NCI-H2107 treated with DMSO at 0.1 percent for 48 hours (cell line): Measurements from ENCODE around the gene CDH2.

Experiments used
- DNase-seq: peaks from one replicate; lab custom pipeline; 2025; ENCODE audit not compliant: unreplicated experiment; lab: John Stamatoyannopoulos, UW

Gene CDH2

GRCh38 chr18:28045176-28045810 lies 131.6 kb downstream of the CDH2 start:
- DNase-seq = peak; percentile 42

GRCh38 chr18:28044036-28044435 lies 132.9 kb downstream of the CDH2 start:
- no peak for DNase-seq

- DNase-seq = no peak
Observed at GRCh38 chr18:28043631-28044030, 133.3 kb downstream of the CDH2 start.

GRCh38 chr18:28041366-28041765 lies 135.6 kb downstream of the CDH2 start:
- no peak for DNase-seq

GRCh38 chr18:28040716-28041115 lies 136.2 kb downstream of the CDH2 start:
- no peak for DNase-seq

- no peak for DNase-seq
Observed at GRCh38 chr18:28040211-28040610, 136.7 kb downstream of the CDH2 start.

- no peak for DNase-seq
Observed at GRCh38 chr18:28039691-28040090, 137.2 kb downstream of the CDH2 start.

GRCh38 chr18:28039078-28039477 lies 137.9 kb downstream of the CDH2 start:
- no peak for DNase-seq

GRCh38 chr18:28036488-28036887 lies 140.4 kb downstream of the CDH2 start:
- no peak for DNase-seq

GRCh38 chr18:28034567-28034966 lies 142.4 kb downstream of the CDH2 start:
- DNase-seq = no peak

- DNase-seq = no peak
Observed at GRCh38 chr18:28032177-28032576, 144.8 kb downstream of the CDH2 start.

GRCh38 chr18:28030458-28030857 lies 146.5 kb downstream of the CDH2 start:
- DNase-seq = no peak

GRCh38 chr18:28027755-28028154 lies 149.2 kb downstream of the CDH2 start:
- no peak for DNase-seq

- no peak for DNase-seq
Observed at GRCh38 chr18:28019425-28020108, 157.4 kb downstream of the CDH2 start.

GRCh38 chr18:28018351-28018750 lies 158.6 kb downstream of the CDH2 start:
- DNase-seq = no peak

GRCh38 chr18:28015671-28016070 lies 161.3 kb downstream of the CDH2 start:
- peak; percentile 36 for DNase-seq

- no peak for DNase-seq
Observed at GRCh38 chr18:28013066-28013465, 163.9 kb downstream of the CDH2 start.

- DNase-seq = no peak
Observed at GRCh38 chr18:28012336-28012735, 164.6 kb downstream of the CDH2 start.

- DNase-seq = no peak
Observed at GRCh38 chr18:28009589-28009988, 167.3 kb downstream of the CDH2 start.

GRCh38 chr18:28007841-28008240 lies 169.1 kb downstream of the CDH2 start:
- no peak for DNase-seq

GRCh38 chr18:28005164-28005563 lies 171.8 kb downstream of the CDH2 start:
- DNase-seq = no peak

- DNase-seq = no peak
Observed at GRCh38 chr18:28004606-28005005, 172.3 kb downstream of the CDH2 start.

- no peak for DNase-seq
Observed at GRCh38 chr18:28003451-28003850, 173.5 kb downstream of the CDH2 start.
